Measurements from ENCODE around the gene FES. TPM values are rescaled to one million over a fixed set of nuclear protein-coding genes. Genes with fewer than 3 reads are reported as not detected.
A peak's percentile ranks its signal among the peaks of the same experiment; 100 is the strongest.

Gene FES
- total RNA-seq, 4 donors from 2014 or later, result 62.0 to 183 (median 72.1) TPM

- no peaks in the 10 kb centered on the region for H3K27me3 ChIP-seq
- no peaks in the 10 kb centered on the region for H3K9me3 ChIP-seq
- H3K4me1 ChIP-seq, result peaks cover 0 to 4% (median 0%) of the 10 kb centered on the region in 4 donors
- H3K36me3 ChIP-seq, result peaks cover 14 to 100% (median 30%) of the 10 kb centered on the region in 3 donors
- no peak for TF ChIP-seq CTCF (IDR thresholded peaks at IDR 0.05)
- no peak for TF ChIP-seq EP300 (IDR thresholded peaks at IDR 0.05)
- TF ChIP-seq POLR2A (IDR thresholded peaks at IDR 0.05), result no peak
- 84 to 85% methylated on average over 11 of the region's 11 CpGs for WGBS, 2 donors
- DNase-seq (ENCODE audit: low spot score in 2 of 2), result no peak
- H3K27ac ChIP-seq, result peak overlapping the region in 1 of 4 donors; percentile 28
- no peak overlapping the region for H3K4me3 ChIP-seq
These were observed 32.2 kb downstream of the FES start for GRCh38 chr15:90916461-90916860.

GRCh38 chr15:90917569-90917968, 33.3 kb downstream of the FES start:
- no peak for DNase-seq (ENCODE audit: low spot score in 2 of 2)
- 92 to 96% methylated on average over 12 of the region's 12 CpGs for WGBS, 2 donors
- Histone ChIP-seq H3K27ac (no peak overlapping the region), H3K27me3 (no peaks in the 10 kb centered on the region), H3K36me3 (peaks cover 12 to 93% (median 21%) of the 10 kb centered on the region in 3 donors), H3K4me3 (no peak overlapping the region), H3K9me3 (no peaks in the 10 kb centered on the region), H3K4me1 (peaks cover 0 to 4% (median 0%) of the 10 kb centered on the region in 4 donors)
- TF ChIP-seq EP300 (IDR thresholded peaks at IDR 0.05), result no peak
- no peak for TF ChIP-seq CTCF (IDR thresholded peaks at IDR 0.05)
- no peak for TF ChIP-seq POLR2A (IDR thresholded peaks at IDR 0.05)

GRCh38 chr15:90918034-90918788, 33.9 kb downstream of the FES start:
- Histone ChIP-seq H3K27me3 (no peaks in the 10 kb centered on the region), H3K36me3 (peaks cover 12 to 90% (median 14%) of the 10 kb centered on the region in 3 donors), H3K4me1 (peaks cover 0 to 4% (median 0%) of the 10 kb centered on the region in 4 donors), H3K4me3 (no peak overlapping the region), H3K9me3 (no peaks in the 10 kb centered on the region), H3K27ac (no peak overlapping the region)
- no peak for DNase-seq (ENCODE audit: low spot score in 2 of 2)
- WGBS, 2 donors, result 94 to 95% methylated on average over 23 of the region's 23 CpGs
- no peak for TF ChIP-seq POLR2A (IDR thresholded peaks at IDR 0.05)
- TF ChIP-seq EP300 (IDR thresholded peaks at IDR 0.05), result no peak
- no peak for TF ChIP-seq CTCF (IDR thresholded peaks at IDR 0.05)

GRCh38 chr15:90918835-90919234, 34.5 kb downstream of the FES start:
- H3K36me3 ChIP-seq, result peaks cover 11 to 90% (median 12%) of the 10 kb centered on the region in 3 donors

More at GRCh38 chr15:90918835-90919234, 34.5 kb downstream of the FES start:
- TF ChIP-seq CTCF (IDR thresholded peaks at IDR 0.05) (no peak), POLR2A (IDR thresholded peaks at IDR 0.05) (no peak), EP300 (IDR thresholded peaks at IDR 0.05) (no peak)
- Histone ChIP-seq H3K4me3 (no peak overlapping the region), H3K27ac (no peak overlapping the region), H3K9me3 (no peaks in the 10 kb centered on the region), H3K27me3 (no peaks in the 10 kb centered on the region), H3K4me1 (peaks cover 0 to 4% (median 0%) of the 10 kb centered on the region in 4 donors)
- no peak for DNase-seq (ENCODE audit: low spot score in 2 of 2)
- WGBS, 2 donors, result 89 to 99% methylated on average over 5 to 6 of the region's 6 CpGs

Data from tibial nerve (tissue), 4 donors.